PC-9 (cell line): Measurements from ENCODE around the gene ABTB1.

Experiments used
- EZH2 ChIP-seq: fragments of 200-600 bp; sonication (generic); IDR thresholded peaks from 2 replicates; pipeline ENCODE4 v1.8.0; 2017; ENCODE audit warnings: antibody characterized with exemption, low read depth
- TF ChIP-seq, protein P1 (sequence below): fragments of 200-600 bp; sonication (generic); conservative IDR thresholded peaks from 2 replicates; pipeline ENCODE4 v1.6.1; 2017; ENCODE audit warnings: mixed run types, antibody characterized with exemption, mild to moderate bottlenecking, moderate library complexity

DNA sequence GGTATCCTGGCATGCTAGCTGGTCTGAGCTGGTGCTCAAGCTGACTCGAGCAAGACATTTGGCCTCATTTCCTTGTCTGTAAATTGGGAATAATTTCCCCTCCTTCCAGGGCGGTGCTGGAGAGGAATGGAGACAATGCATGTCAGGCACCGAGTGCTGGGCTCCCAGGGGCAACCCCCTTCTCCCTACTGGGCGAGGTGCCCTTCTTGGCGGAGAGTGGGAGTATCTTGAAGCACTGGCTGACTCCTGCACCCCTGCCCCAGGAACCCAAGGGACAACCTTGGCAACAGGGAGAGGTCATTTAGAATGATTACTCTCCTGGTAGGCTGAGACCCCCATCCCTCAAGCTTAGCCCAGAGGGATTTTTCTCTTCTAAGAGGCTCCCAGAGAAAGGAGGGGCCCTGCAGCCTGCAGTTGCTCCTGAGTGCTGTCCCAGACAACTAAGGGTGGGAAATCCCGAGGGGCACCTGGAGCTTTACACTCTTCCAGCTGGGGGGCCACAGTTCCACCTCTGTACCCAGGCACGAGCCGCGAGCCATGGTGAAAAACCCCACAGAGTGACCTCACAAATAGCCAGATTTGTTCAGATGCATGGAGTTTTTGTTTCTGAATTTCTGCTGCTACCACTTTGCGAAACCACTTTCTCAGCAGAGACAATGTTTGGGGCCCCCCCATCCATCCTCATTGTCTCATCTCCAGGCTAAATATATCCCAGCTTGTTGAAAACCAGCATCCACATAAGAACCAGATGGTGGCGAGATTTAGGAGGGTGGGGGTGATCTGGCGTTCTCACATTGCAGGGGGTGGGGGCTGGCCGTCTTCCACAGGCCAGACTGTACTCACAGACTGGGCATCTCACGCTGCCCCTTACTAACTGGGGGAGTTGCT lies 44.8 kb downstream of the ABTB1 start:
- TF ChIP-seq EZH2, result no peak
- TF ChIP-seq, protein P1, sequence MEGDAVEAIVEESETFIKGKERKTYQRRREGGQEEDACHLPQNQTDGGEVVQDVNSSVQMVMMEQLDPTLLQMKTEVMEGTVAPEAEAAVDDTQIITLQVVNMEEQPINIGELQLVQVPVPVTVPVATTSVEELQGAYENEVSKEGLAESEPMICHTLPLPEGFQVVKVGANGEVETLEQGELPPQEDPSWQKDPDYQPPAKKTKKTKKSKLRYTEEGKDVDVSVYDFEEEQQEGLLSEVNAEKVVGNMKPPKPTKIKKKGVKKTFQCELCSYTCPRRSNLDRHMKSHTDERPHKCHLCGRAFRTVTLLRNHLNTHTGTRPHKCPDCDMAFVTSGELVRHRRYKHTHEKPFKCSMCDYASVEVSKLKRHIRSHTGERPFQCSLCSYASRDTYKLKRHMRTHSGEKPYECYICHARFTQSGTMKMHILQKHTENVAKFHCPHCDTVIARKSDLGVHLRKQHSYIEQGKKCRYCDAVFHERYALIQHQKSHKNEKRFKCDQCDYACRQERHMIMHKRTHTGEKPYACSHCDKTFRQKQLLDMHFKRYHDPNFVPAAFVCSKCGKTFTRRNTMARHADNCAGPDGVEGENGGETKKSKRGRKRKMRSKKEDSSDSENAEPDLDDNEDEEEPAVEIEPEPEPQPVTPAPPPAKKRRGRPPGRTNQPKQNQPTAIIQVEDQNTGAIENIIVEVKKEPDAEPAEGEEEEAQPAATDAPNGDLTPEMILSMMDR, result no peak
